T-helper 2 cell (primary cell): ENCODE results near the gene CYP3A4.
A peak's percentile ranks its signal among the peaks of the same experiment; 100 is the strongest.
"Not testable (repeated sequence)": the region's sequence is repeated elsewhere in the genome, so short reads cannot be mapped to it uniquely, and the experiment has no call there.

ENCODE experiments used
- DNase-seq, 5 experiments: peaks; one replicate each; pipeline versions ENCODE4 v3.0.0 to v3.0.0-alpha.2; 2012 to 2022

Gene CYP3A4

DNA sequence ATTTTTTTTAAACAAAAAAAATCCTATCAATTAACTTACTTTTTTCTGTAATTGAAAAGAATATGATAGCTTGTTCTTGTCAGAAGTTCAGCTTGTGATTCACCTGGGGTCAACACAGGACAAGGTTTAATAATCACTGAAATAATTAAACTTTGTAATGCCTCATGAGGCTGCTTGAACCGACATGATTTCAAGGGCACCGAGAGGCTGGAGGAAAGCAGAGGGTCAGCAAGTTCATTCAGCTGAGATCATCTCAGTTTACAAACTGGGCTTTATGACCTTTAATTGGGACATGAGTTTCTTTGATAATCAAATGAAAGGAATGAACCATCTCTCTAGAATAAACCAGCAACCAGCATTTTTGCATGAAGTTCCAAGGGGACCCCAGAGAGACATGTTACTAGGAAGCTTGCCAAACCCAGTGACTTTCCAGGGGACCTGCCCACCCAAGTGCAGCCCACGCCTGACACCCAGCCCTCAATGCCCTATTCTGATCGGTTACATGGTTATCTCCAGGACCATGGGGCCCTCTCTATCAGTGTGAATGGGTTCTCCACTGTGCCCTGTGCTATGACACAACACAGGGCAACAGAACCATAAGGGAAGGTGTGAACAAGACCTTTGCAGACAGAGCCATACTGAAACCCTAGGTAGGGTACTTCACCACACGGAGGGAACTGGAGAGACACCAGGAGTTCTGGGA lies 7.8 kb upstream of the CYP3A4 start:
- no peak for DNase-seq

DNA sequence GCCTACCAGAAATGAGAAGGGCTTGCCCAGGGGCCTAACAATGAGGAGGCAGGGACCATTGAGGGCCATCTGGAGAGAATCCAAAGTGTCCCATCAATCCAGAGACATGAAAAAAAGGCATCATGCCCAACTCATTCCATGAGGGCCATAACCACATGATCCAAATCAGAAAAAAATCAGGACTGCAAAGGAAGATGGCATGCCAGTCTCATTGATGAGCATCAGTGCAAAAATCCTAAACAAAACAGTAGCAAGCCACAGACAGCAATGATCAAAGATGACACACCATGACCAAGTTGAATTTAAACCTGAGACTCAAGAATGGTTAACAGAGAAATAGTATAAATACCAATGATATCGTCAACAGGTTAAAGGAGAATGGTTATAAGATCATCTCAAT lies 7.0 kb upstream of the CYP3A4 start:
- no peak for DNase-seq

DNA sequence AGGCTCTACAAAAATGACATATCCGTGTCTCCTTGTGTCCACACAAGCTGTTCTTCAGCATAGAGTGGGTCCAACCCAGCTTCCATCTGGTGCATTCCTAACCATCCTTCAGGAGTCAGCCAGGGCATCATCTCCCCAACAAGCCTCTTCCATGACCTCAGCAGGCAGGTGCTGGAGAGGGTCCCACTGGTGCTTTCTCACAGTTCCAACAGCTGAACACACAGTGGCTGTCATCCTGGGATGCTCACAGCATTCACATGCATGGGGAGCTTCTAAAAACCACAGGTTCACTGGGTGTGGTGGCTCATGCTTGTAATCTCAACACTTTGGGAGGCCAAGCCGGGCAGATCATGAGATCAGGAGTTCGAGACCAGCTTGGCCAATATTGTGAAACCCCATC lies 6.4 kb upstream of the CYP3A4 start:
- DNase-seq: no peak

DNA sequence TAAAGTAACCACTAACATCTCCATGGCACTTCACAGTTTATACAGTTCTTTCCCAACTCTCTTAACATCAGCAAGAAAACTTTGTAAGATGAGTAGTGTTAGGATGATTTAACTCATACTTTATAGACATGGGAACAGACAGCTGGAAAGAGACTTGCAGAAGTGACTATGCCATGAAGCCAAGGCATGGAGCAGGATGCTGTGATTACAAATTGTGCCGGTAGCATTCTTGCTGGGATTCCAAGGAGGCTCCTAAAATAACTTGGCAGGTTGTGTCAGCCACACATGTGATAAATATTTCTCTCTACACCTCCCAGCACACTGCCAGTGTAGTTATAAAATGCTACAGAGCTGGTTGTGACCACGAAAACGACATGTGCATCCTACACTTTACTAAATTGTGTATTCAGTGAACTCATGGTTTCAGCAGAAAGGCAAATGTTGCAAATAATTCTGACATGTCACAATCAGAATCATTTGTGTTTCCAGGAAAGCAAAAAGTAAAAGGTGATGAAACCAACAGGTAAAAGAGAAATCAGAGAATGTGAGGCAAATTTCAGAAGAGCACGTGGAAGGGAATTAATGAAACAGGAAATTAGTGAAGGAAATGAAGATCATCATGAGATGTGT lies 5.6 kb upstream of the CYP3A4 start:
- no peak for DNase-seq

DNA sequence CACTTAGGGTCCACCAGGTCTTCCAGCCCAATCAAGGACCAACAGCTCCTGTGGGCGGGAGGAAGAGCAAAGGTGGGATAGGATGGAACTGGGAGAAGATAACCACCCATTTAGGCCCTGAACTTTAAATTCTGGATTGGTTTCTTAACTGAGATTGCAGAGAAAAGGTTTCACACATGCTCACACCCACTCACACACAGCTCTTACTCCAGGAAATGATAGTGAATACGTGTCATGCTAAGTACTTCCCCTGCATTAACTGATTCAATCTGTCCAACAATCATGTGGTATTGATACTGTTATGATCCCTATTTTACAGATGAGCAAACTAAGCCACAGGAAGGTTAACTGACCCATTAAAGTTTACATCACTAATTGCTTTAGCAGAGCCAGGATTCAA lies 4.6 kb upstream of the CYP3A4 start:
- DNase-seq: peak in 1 of 5 experiments; percentile 57

DNA sequence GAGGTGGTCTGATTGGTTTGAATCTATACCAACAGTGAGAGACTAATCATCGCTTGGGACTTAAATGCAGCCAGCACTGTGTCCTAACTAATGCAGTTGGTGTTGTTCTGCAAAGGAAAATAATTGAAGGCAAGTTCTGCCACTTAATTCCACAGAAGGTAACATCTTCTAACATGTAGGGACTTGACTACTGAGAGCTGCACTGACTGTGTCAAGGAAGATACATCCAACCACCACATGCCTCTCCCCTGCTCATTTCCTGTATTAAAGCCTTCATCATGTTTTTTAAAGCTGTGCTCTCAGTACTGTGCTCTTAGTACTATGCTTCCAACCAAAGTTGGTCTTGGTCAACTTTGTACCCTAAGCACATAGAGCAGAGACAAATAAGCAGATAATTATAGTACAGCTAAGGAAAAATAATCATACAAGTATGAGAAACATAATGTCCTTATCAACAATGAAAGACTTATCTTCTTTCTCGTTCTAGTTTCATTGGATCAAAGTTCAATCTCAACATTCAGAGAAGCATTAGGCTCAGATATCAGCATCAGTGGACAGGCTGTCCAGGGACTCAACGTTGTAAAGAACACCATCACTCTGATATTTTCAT lies 2.8 kb upstream of the CYP3A4 start:
- DNase-seq: peak in 1 of 5 experiments; percentile 18

DNA sequence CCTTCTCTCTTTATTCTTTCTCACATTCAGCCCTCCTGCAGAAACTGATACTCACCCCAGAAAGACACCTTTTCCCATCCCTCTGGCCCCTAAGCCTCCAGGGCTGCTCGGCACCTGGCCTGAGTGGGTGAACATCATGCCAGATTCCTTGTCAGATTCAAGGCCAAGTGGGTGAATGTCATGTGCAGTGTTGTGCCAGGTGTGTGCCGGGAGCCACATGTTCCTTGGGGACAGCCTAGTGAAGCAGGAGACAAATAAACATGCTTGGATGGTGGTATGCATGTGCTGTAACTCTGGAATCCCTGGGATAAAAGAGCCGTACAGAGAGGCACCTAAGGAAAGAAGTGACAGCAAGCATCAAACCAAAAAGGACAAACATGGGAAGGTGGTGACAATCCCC lies 1.7 kb upstream of the CYP3A4 start:
- DNase-seq: not testable (repeated sequence)

DNA sequence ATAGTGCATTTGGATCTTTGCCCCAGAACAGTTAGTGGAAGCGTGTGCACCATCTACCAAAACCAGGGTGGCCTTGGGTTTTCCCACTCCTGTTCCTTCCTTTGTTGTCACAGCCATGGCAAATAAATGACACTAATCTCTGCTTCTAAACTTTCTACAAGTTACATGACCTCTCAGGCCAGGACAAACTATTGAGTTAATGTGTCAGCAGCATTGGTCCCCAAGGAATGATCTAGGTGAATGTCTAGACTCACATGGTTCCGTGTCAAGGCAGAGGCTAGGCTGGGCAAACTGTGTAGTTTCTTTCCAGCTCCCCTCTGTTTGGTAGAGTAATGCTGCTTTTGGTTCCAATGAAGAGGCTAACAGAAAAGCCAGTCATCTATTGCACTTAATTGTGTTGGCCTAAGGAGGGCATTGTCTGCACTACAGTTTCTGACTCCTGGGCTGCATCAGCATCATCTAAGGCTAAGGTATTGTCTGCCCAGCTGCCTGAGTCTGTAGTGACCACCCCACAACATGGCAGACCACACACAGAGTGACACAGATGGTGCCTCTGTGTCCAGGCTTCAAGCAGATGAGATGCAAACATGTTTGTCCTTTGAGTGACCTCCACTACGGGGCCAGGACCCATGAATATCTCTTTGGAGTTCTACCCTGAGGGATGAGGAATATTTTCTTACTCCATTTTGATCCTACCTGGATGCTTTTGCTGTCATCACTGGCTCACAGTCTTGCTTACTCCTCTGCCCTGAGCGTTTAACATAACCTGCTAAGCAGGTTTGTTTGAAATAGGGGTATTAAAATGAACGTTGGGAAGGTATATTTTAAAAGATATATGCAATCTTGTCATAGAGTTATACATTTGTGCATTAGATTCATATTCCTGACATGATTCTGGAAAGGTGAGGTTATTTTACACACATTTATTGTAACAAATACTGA lies 1.7 kb downstream of the CYP3A4 start:
- no peak for DNase-seq

DNA sequence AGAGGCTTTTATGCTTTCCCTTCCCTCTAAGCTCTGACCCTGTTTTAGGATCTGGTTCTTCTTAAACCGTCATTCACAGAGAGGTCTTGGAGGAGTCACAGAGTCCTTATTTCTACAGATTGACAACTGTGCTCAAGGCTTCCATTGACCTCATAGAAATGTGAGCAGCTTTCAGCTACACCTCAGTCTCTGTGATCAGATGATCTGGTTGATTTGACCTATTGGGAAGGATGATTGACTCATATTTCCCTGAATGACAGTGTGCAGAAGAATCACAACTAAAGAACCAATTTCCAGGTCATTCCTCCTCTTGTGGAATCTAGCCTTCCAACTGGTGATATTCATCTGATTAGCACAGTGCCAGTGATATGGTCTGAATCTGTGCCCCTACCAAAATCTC lies 3.4 kb downstream of the CYP3A4 start:
- DNase-seq: no peak

DNA sequence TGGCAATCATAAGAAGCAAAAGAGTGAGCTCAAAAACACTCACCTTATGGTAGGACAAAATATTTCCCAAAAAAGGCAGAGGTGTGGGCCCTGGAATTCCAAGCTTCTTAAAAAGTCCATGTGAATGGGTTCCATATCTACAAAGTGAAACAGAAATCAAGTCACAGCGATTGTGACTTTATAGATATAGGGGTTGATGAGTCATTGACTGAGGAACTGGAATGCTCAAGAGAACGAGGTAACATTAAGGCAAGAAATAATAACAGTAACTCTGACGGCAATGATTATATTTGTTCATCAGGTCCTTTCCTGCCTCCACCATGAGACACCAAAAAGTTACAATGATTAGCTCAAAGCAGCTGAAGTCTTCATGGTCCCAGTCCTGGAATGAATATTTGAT lies 4.0 kb downstream of the CYP3A4 start:
- no peak for DNase-seq

DNA sequence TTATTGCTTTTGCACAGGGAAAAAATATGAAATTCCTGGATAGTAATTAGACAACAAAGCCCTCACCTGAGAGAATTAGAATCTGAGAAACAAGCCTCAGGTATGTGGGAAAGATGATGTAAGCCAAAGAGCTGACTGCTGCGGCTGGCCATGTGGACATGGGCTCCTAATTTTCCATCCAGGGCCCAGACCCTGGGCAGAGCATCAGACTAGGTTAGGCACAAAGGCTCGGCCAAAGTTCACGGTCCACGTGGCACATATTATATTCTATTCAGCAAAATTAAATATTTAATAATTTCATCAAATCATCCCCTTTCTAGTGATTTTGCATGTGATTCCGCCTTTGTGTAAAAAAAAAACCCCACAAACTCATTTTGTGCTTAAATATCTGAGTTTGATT lies 5.1 kb downstream of the CYP3A4 start:
- DNase-seq: no peak

DNA sequence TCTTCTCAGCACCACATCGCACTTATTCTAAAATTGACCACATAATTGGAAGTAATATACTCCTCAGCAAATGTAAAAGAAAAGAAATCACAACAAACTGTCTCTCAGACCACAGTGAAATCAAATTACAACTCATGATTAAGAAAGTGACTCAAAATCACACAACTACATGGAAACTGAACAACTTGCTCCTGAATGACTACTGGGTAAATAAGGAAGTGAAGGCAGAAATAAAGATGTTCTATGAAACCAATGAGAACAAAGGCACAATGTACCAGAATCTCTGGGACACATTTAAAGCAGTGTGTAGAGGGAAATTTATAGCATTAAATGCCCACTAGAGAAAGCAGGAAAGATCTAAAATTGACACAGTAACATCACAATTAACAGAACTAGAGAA lies 10.6 kb downstream of the CYP3A4 start:
- DNase-seq: not testable (repeated sequence)

DNA sequence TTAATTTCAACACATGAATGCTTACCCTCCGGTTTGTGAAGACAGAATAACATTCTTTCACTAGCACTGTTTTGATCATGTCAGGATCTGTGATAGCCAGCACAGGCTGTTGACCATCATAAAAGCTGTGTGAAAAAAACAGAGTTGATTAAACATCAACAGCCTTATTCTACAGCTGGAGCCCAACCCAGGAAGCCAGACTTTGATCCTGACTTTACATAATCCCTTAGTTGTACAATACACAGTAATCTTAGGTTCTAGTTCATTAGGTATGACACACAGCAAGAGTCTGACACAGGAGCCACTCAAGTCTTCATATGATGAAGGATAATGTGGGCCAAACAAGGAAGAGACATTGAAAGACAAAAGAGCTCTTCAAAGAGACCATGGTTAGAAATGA lies 11.4 kb downstream of the CYP3A4 start:
- DNase-seq: no peak

DNA sequence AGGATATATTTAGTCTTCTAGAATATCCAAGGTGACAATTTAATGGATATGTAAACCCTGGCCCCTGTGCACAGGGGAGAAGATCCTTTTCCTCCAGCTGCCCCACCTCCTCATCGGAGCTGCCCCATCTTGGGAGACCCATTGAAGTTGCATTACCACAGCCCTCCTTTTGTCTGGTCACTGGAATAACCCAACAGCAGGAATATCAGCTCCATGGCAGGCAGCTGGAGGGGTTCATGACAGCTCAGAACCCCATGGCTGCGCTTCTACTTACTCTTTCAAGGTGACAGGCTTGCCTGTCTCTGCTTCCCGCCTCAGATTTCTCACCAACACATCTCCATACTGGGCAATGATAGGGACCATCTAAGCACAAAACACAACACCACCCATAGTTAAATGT lies 14.5 kb downstream of the CYP3A4 start:
- not testable (repeated sequence) for DNase-seq

DNA sequence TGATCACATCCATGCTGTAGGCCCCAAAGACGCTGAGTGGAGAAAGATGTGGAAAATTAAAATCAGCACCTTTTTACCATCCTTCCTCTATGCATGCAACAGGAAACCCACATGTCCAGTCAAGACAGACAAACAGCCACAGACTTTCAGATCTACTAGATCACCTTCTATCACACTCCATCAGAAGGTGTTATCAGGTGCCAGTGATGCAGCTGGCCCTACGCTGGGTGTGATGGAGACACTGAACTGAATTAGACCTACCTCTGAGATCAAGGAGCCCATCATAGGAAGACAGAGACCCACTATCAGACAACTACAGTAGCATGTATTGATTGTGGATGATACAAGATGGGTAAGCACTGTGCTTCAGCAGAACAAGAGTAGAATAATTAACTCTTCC lies 15.5 kb downstream of the CYP3A4 start:
- DNase-seq: no peak

DNA sequence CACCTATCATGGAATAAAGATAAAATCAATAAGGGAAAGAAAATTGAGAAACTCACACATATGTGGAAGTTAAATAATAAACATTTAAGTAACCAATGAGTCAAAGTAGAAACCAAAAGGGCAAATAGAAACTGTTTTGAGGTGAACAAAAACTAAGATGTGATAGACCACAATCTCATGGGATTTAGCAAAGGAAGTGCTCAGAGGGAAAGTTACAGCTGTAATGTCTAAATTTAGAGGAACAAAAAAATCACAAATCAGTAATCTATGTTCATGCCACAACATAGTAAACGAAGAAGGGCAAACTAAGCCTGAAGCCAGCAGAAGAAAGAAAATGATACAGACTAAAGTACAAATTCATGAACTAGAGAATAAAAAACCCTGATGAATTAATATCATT lies 16.3 kb downstream of the CYP3A4 start:
- DNase-seq: no peak

DNA sequence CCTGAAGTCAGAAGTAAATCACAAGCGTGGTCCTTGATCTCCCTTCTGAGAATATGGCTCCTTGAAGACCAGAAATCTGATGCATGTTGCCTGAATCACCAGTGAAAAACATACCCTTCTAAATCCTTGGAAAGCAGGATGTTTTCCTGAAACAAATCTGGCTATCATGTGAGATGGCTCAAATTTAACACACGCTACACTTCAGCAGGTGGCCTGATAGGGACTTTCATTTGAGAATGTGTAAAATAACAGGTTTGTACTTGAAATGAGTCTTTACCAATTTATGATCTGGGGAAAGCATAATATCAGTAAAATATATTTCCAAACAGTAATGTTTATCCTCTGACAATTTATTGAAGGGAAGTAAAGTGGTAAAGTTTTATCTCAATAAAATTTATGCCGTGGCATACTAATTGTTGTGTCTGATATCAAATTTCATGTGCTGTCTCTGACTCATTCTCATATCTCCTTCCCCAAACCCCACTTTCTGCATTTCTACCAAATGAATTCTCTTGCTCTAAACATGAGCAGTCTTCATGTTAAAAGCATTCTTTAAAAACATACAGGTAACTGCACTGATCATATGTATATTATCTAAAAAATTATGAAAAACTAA lies 17.4 kb downstream of the CYP3A4 start:
- no peak for DNase-seq

DNA sequence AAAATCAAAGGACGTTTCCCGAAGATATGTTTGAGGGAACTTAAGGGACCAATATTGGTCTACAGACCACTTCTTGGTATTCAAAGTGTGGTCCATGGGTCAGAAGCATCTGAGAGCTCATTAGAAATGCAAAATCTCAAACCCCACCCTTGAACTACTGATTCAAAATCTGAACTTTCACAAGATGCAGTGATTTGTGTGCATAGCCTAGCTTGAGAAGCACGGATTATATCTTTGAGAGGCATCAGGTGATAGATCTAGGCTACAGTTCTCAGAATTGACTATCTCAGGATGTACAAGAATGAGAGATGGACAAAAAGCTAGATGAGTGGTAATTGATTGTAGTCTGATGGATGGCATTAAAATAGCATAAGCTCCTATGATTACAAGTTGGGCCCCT lies 19.5 kb downstream of the CYP3A4 start:
- no peak for DNase-seq

DNA sequence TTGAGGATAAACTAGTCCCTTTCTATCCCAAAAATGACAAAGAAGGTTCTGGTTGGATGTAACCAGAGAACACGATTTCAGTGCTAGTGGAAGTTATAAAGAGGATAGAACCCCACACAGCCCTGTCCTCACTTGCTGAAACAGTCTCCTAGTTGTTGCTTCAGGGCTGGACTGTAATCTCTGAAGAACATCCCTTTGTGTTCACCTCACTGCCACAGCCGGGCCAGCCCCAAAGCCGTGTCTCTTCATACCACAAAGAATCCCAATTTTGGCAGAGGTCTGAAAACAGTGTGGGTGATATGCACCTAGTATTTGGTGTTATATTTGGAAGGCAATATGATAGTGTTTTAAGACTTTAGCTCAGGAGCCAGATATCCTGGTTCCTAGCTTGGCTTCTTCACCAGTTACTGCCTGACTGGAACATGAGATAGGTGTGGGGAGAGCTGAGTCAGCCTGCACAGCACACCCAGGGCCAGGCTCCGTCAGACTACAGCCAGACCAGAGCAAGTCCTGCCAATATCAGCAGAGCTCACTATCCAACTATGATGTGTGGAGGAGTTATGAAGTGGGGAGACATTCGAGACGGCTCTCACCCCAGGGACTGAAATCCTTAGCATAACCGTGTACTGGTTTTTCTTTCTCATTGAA lies 21.2 kb downstream of the CYP3A4 start:
- DNase-seq: no peak

DNA sequence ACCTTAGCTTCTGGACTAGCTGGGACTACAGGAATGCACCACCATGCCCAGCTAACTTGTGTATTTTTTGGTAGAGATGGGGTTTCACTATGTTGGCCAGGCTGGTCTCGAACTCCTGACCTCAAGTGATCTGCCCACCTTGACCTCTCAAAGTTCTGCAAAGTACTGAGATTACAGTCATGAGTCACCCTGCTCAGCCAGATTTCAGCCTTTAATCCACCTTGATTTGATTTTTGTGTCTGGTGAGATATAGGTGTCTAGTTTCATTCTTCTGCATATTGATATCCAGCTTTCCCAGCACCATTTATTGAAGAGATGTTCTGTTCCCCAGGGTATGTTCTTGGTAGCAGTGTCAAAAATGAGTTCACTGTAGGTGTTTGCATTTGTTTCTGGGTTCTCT lies 28.9 kb downstream of the CYP3A4 start:
- no peak for DNase-seq

DNA sequence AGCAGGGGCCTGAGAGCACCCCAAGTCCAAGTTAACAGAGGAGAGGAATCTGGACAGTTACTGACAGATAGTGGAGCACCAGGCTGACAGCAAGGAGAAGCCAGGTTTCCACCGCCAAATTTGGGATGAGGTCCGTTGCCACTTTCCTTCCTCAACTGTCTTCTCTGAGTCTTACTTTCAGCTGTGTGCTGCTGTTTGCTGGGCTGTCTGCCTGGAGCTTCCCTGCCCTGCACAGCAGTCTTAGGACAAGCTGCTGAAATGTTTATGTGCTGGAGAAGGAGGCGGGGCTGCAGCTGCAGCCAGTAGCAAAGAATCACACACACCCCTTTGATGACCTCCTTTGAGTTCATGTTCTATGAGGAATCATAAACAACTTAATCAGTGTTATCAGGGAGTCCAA lies 31.6 kb downstream of the CYP3A4 start:
- no peak for DNase-seq
